Fibroblast of the aortic adventitia (primary cell): Measurements from ENCODE around the gene ST3GAL3. TPM values are rescaled to one million over a fixed set of nuclear protein-coding genes. Genes with fewer than 3 reads are reported as not detected.

Experiments used
- DNase-seq: peaks from one replicate; pipeline ENCODE4 v3.0.0-alpha.2; 2010; ENCODE audit warnings: low read depth
- H3K4me3 ChIP-seq: 2 replicates; pipeline ENCODE4 v1.5.1; 2011; ENCODE audit warnings: low read depth, mild to moderate bottlenecking, control low read depth, low read length, moderate library complexity
- total RNA-seq: library from RNA; depleted of rRNA; stranded (reverse); fragments of >200 nt; gene quantifications from 2 replicates; pipeline ENCODE4 v1.2.3, GENCODE V29; 2012; ENCODE audit warnings: low replicate concordance
- TF ChIP-seq, protein P1 (sequence below): IDR thresholded peaks from 2 replicates; pipeline ENCODE4 v1.5.1; 2011; ENCODE audit warnings: mild to moderate bottlenecking, low read length, control low read depth, inconsistent platforms; ENCODE audit not compliant: insufficient read depth

The ST3GAL3 gene
- total RNA-seq, 1 donor: 24.0 TPM

- TF ChIP-seq, protein P1, sequence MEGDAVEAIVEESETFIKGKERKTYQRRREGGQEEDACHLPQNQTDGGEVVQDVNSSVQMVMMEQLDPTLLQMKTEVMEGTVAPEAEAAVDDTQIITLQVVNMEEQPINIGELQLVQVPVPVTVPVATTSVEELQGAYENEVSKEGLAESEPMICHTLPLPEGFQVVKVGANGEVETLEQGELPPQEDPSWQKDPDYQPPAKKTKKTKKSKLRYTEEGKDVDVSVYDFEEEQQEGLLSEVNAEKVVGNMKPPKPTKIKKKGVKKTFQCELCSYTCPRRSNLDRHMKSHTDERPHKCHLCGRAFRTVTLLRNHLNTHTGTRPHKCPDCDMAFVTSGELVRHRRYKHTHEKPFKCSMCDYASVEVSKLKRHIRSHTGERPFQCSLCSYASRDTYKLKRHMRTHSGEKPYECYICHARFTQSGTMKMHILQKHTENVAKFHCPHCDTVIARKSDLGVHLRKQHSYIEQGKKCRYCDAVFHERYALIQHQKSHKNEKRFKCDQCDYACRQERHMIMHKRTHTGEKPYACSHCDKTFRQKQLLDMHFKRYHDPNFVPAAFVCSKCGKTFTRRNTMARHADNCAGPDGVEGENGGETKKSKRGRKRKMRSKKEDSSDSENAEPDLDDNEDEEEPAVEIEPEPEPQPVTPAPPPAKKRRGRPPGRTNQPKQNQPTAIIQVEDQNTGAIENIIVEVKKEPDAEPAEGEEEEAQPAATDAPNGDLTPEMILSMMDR: no peak
- no peak overlapping the region for H3K4me3 ChIP-seq
Observed at GRCh38 chr1:43693371-43693770, 14.0 kb upstream of the ST3GAL3 start.

GRCh38 chr1:43699281-43699680 lies 8.1 kb upstream of the ST3GAL3 start:
- TF ChIP-seq, protein P1: no peak
- H3K4me3 ChIP-seq: no peak overlapping the region
- no peak for DNase-seq

More at GRCh38 chr1:43693371-43693770, 14.0 kb upstream of the ST3GAL3 start:
- DNase-seq: no peak

- TF ChIP-seq, protein P1: no peak
- no peak for DNase-seq
- H3K4me3 ChIP-seq: no peak overlapping the region
Observed at GRCh38 chr1:43703836-43704235, 3.5 kb upstream of the ST3GAL3 start.

- peak; percentile 71 for DNase-seq
- TF ChIP-seq, protein P1: peak; percentile 43
- no peak overlapping the region for H3K4me3 ChIP-seq
Observed at GRCh38 chr1:43704838-43705237, 2.5 kb upstream of the ST3GAL3 start.

DNA sequence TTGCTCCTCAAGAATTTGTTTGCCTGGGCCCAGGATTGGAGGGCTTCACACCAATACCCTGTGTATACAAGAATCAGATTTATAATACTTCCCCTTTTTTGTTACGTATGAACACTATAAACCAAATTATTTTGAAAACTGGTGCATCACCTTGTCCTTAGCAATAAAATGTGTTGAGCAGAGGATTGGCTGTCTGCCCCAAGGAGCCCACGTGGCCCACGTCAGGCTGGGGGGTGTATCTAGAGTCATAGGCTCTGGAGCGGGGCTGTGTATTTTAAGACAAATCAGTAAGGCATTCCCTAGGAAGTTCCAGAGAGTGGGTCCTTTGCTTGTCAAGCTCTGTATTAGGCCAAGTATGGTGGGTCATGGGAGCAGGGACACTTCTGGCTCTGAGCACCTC lies 2.0 kb upstream of the ST3GAL3 start:
- TF ChIP-seq, protein P1: no peak
- no peak for DNase-seq
- no peak overlapping the region for H3K4me3 ChIP-seq

DNA sequence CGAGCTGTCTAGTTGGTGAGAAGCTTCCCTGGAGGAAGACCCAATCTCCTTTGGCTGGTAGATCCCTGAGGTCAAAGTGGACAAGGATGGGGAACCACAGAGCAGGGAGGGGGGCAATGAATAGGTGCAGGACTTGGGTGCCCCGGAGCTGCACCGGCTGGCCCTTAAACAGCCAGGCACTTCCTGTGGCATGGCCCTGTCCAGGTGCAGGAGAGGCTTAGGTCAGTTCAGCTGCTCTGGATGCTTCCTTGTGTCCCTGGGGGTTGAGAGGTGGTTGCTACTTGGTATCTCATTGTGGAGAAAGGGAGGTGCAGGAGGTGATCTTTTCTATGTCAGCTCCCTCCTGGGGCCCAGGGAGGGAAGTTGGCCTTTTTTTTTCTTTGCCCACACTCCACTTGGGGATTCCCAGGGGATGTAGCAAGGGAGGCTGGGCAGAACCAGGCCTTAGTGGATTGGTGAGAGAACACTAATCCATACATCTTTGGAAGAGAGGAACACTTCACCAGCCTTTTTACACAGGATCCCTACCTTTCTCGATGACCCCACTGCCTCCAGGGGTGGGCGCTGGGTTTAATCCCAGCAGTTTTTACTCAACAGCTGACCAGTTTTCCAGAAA lies 1.2 kb upstream of the ST3GAL3 start:
- DNase-seq: no peak
- TF ChIP-seq, protein P1: no peak
- no peak overlapping the region for H3K4me3 ChIP-seq
